HPDE6-E6E7 (cell line): ENCODE measurements around the gene VAMP7.
A peak's percentile ranks its signal among the peaks of the same experiment; 100 is the strongest.
"Not testable (repeated sequence)": the region's sequence is repeated elsewhere in the genome, so short reads cannot be mapped to it uniquely, and the experiment has no call there.

Source experiments
- DNase-seq: peaks from one replicate; pipeline ENCODE4 v3.0.0; 2011; ENCODE audit warnings: missing footprints; ENCODE audit errors: extremely low spot score

Gene VAMP7, protein sequence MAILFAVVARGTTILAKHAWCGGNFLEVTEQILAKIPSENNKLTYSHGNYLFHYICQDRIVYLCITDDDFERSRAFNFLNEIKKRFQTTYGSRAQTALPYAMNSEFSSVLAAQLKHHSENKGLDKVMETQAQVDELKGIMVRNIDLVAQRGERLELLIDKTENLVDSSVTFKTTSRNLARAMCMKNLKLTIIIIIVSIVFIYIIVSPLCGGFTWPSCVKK

GRCh38 chrX:155881158-155881993 is at the start of gene VAMP7:
TSS of gene VAMP7 (plus strand) at chrX:155881345. CDS start at chrX:155889467, 8,122 bp downstream.
- peak; percentile 94 for DNase-seq

GRCh38 chrX:155841232-155841631 is 39.9 kb upstream of the VAMP7 start:
- DNase-seq = peak; percentile 28

GRCh38 chrX:155851786-155852185 is 29.4 kb upstream of the VAMP7 start:
- DNase-seq = not testable (repeated sequence)

DNA sequence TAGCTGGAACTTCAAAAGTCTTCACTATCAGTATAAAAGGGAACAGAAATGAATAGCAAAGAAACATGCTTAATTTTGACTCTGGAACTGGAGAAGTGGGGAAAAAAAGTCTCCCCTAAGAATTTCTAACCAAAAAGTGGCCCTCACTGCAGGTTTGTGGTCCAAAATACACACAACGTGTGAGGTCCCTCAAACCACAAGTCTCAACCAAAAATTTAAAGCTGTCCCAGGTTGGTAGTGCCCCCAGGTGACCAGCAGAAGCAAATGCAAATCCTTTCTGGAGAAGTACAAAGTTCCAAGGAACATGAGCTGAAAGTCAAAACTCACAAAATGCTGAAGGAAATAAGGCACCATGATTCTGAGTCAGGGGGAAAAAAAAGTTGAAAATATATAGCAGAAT is 23.6 kb upstream of the VAMP7 start:
- no peak for DNase-seq

GRCh38 chrX:155864655-155865054 is 16.5 kb upstream of the VAMP7 start:
- DNase-seq = no peak

GRCh38 chrX:155865193-155865592 is 16.0 kb upstream of the VAMP7 start:
- DNase-seq = no peak

GRCh38 chrX:155867821-155868220 is 13.3 kb upstream of the VAMP7 start:
- no peak for DNase-seq

DNA sequence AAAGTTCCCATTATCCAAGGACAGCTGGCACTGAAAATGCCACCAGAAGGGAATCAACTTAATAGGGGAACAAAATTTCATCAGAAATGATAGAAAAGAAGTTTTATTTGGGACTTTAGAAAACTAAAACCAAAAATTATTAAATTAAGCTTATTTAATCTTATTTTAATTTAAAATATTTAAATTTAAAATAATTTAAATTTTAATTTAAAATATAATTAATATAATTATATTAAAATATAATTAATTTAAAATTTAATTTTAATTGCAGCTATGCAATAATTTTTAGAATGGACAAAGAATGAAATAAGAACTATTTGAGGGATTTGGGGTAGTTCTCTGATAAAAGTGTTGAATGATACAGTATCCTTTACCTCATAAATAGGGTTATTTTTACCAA is 10.2 kb upstream of the VAMP7 start:
- no peak for DNase-seq

GRCh38 chrX:155871934-155872333 is 9.2 kb upstream of the VAMP7 start:
- no peak for DNase-seq

- no peak for DNase-seq
Observed at GRCh38 chrX:155873188-155873587, 8.0 kb upstream of the VAMP7 start.

GRCh38 chrX:155874571-155875244 is 6.4 kb upstream of the VAMP7 start:
- DNase-seq = no peak

GRCh38 chrX:155876704-155877103 is 4.4 kb upstream of the VAMP7 start:
- no peak for DNase-seq

- DNase-seq = no peak
Observed at GRCh38 chrX:155877288-155877687, 3.9 kb upstream of the VAMP7 start.

- no peak for DNase-seq
Observed at GRCh38 chrX:155880586-155881157, 473 bp upstream of the VAMP7 start.

- DNase-seq = no peak
Observed at GRCh38 chrX:155886409-155886808, 5.3 kb downstream of the VAMP7 start.

- DNase-seq = no peak
Observed at GRCh38 chrX:155888139-155888538, 7.0 kb downstream of the VAMP7 start.

GRCh38 chrX:155889328-155889727 is 8.2 kb downstream of the VAMP7 start:
- DNase-seq = no peak

DNA sequence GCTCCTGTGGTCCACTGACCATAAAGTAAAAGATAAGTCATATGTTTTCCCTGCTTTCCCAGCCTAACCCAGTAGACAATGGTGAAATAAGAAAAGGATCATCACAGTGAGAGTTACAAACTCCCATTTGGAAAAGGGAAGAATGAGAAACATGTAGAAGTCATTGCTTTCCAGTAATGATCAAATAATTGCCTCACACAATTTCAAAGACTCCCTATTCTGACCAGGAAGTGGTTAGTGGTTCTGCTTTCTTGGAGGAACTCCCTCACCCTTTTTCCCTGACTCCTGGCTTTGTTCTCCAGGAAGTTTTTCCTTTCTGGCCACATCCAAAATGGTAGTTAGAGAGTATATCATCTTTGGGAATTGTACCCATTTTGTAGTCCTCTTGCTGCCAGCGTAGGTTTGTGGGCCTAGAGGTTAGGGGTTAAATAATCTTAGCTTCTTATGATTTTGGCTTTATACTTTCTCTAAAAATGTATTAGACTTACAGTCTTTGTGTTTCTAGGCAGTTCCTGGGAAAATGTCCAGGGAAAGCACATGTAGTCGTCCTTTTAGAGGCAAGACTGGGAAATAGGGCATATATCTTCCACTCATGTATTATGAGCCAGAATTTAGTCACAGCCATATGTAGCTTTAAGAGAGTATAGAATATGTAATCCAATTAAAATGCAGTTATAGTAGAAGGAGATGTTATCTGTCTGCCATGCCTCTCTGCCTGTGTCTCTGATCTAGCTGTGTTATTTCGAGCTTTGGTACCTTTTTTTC is 10.5 kb downstream of the VAMP7 start:
- DNase-seq = no peak

- DNase-seq = no peak
Observed at GRCh38 chrX:155893521-155893920, 12.4 kb downstream of the VAMP7 start.

GRCh38 chrX:155896512-155896911 is 15.4 kb downstream of the VAMP7 start:
- DNase-seq = no peak

DNA sequence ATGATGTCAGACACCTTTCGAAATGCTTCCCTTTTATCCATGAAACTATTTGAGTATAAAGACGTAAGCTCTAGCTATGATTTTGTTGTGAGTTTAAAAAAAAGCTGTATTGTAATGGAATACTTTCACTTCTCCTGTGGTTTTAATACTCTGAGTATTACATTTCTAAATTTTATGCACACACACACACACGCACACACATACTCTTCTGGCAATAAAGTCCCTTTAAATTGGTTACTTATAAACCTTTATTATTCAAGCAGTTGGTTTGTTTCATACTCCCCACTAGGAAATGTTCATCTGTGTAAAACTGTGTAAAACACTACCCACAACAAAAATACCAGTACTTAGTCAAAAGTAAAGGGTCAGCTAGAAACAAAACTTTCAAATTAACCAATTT is 18.2 kb downstream of the VAMP7 start:
- DNase-seq = no peak

- no peak for DNase-seq
Observed at GRCh38 chrX:155900765-155901164, 19.6 kb downstream of the VAMP7 start.
